HEK293T (cell line): ENCODE results near the gene ERAP2.

ENCODE experiments used
- FOXA1 ChIP-seq: fragments of 450-650 bp; IDR thresholded peaks from 2 replicates; pipeline ENCODE4 v1.6.1; 2016; ENCODE audit warnings: mild to moderate bottlenecking
- FOXM1 ChIP-seq: fragments of 450-650 bp; IDR thresholded peaks from 2 replicates; pipeline ENCODE4 v1.6.1; 2017; ENCODE audit warnings: mild to moderate bottlenecking, borderline replicate concordance
- HDGF ChIP-seq: fragments of 450-650 bp; IDR thresholded peaks from 2 replicates; pipeline ENCODE4 v1.6.1; 2017; ENCODE audit warnings: antibody characterized with exemption, borderline replicate concordance
- SP1 ChIP-seq: fragments of 450-650 bp; IDR thresholded peaks from 2 replicates; pipeline ENCODE4 v1.6.1; 2017

GRCh38 chr5:96868603-96869371 lies 7.5 kb upstream of the ERAP2 start:
- TF ChIP-seq FOXM1 (no peak), SP1 (no peak), FOXA1 (no peak), HDGF (no peak)
